Heart left ventricle (tissue), 13 donors: ENCODE results near the gene MID2.

ENCODE experiments used
- CTCF ChIP-seq, 12 donors: fragments of 200-600 bp; sonication (generic) in 4 of 12; IDR thresholded peaks; one replicate each; pipeline versions ENCODE4 v1.5.0 to v1.8.0; 2018 to 2022; ENCODE audit warnings: antibody characterized with exemption in 12 of 12, mild to moderate bottlenecking in 5 of 12
- POLR2A ChIP-seq, 2 donors: fragments of 450-650 bp; IDR thresholded peaks; one replicate each; pipeline ENCODE4 v1.6.1; 2017; ENCODE audit warnings: antibody characterized with exemption in 2 of 2, mild to moderate bottlenecking in 2 of 2, moderate library complexity in 2 of 2
- donor health status: ischemic (EF 13 %, LVEDD 7.1; RV severe dilation, severe dysfunction).
- donor health status: DM: no; HTN: yes; CAD: no.
- donor health status: DM: no; HTN: no; CAD: no.
- donor health status: ischemic (EF 25% LVEDD 6.9; RV normal size, moderate dysfunction).
- donor health status: ischemic (EF 25% LVEDD 5.7; RV mildly dilated, moderate dysfunction).
- donor health status: ischemic (EF 35%, LVEDD 5.7; RV mildly dilated, moderate dysfunction).
- donor health status: nonischemic (EF 11% LVEDD 7.7; RV severe dilation, severe dysfunction).
- donor health status: DM: yes; HTN: yes; CAD: no.
- donor health status: PGD.
- donor health status: ischemic (EF 29% LVEDD 5.4; RV normal size, mild dysfunction).
- donor health status: nonischemic (EF 23%, LVEDD 6.1; RV moderate dilation, normal function).

- no peak for TF ChIP-seq CTCF (IDR thresholded peaks at IDR 0.05)
- TF ChIP-seq POLR2A (IDR thresholded peaks at IDR 0.05), result no peak
Measured at GRCh38 chrX:107825698-107826237, at the start of gene MID2.
